ENCODE results near the gene NME7. TPM values are rescaled to one million over a fixed set of nuclear protein-coding genes. Genes with fewer than 3 reads are reported as not detected.

The NME7 gene
- total RNA-seq, 1 experiment from 2014 or later = 21.8 TPM

Other genes starting within 250 kb of the NME7 start
- 19.6 TPM for gene BLZF1, start 398 bp upstream of the NME7 start, total RNA-seq (2021; ENCODE audit: unreplicated experiment)
- gene CCDC181, start 59.7 kb upstream of the NME7 start, total RNA-seq (2021; ENCODE audit: unreplicated experiment) = not detected
- 10.1 TPM for gene SLC19A2, start 118.1 kb upstream of the NME7 start, total RNA-seq (2021; ENCODE audit: unreplicated experiment)
- gene F5, start 218.7 kb upstream of the NME7 start, total RNA-seq (2021; ENCODE audit: unreplicated experiment) = 0.37 TPM